ENCODE measurements around the gene LENG9. TPM values are rescaled to one million over a fixed set of nuclear protein-coding genes. Genes with fewer than 3 reads are reported as not detected.

Gene LENG9
- total and polyA plus RNA-seq, 2 of the 13 experiments (the other 11 are each of a cell fraction or from before 2014, with no cell fraction given): 0.75 to 2.9 TPM

DNA sequence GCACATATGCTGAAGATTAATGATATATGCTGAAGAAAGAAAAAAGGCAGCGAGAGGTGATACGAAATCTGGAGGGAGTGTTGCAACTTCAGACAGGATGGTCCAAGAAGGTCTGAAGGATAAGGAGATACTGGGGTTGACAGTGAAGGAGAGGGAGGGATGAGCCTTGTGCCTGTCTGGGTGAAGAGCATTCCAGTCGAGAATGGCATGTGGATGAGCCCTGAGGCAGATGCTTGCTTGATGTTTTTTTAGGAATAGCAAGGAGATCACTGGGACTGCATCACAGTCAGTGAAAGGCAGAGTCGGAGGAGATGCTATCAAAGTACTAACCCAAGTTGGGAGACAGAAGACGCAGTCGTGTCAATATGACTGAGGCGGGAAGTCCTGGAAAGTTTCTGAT is 25.8 kb upstream of the LENG9 start:
- WGBS (ENCODE audit: low lambda C conversion rate): 28% methylated on average over 7 of the region's 7 CpGs
- ChIA-PET CTCF (ENCODE audit: low intra/inter-chr PET ratio, low total read pairs) (no interaction called here), POLR2A (no interaction called here)
- H3K36me3 ChIP-seq (replicated peaks in 1 of 2; ENCODE audit: control insufficient read depth in 1 of 2, insufficient read depth in 2 of 2, low read length in 2 of 2): no peaks in the 10 kb centered on the region
- DNase-seq (ENCODE audit: low spot score): no peak
- H3K27ac ChIP-seq (ENCODE audit: extremely low read length, insufficient read depth, low read length): no peak overlapping the region
- in situ Hi-C loops (cut with HindIII; ENCODE audit: extremely low pct_ligation_motif_present, low pct_unique_long_range_greater_than_20kb) (no loop called here), intact Hi-C loops (cut with micrococcal nuclease; ENCODE audit: unreplicated experiment) (no loop called here)
- FAIRE-seq: no peak
- no peaks in the 10 kb centered on the region for H3K4me1 ChIP-seq (ENCODE audit: insufficient read depth, low read length)
- H3K4me2 ChIP-seq (ENCODE audit: low read depth, low read length): no peak overlapping the region
- H3K9me3 ChIP-seq (ENCODE audit: low read length): no peaks in the 10 kb centered on the region
- H4K20me1 ChIP-seq (ENCODE audit: insufficient read depth, low read length): no peaks in the 10 kb centered on the region
- peaks cover 2 to 20% of the 10 kb centered on the region in 2 experiments; a peak in 4 of 5 replicates for H3K27me3 ChIP-seq (ENCODE audit: control insufficient read depth in 1 of 2, insufficient read depth in 2 of 2, low read length in 2 of 2)
- H3K79me2 ChIP-seq (ENCODE audit: insufficient read depth, low read length): no peaks in the 10 kb centered on the region
- ATAC-seq: no peak
- no TSS peak for BruUV-seq (replicated peaks)
- H2AFZ ChIP-seq (ENCODE audit: low read length): no peak overlapping the region
- no peak overlapping the region for H3K9ac ChIP-seq (ENCODE audit: insufficient read depth, low read depth, low read length)
- no peak overlapping the region for H3K4me3 ChIP-seq (replicated peaks in 1 of 3; ENCODE audit: insufficient read depth in 1 of 3, low read depth in 2 of 3, low read length in 3 of 3)
- TF ChIP-seq, protein P1, sequence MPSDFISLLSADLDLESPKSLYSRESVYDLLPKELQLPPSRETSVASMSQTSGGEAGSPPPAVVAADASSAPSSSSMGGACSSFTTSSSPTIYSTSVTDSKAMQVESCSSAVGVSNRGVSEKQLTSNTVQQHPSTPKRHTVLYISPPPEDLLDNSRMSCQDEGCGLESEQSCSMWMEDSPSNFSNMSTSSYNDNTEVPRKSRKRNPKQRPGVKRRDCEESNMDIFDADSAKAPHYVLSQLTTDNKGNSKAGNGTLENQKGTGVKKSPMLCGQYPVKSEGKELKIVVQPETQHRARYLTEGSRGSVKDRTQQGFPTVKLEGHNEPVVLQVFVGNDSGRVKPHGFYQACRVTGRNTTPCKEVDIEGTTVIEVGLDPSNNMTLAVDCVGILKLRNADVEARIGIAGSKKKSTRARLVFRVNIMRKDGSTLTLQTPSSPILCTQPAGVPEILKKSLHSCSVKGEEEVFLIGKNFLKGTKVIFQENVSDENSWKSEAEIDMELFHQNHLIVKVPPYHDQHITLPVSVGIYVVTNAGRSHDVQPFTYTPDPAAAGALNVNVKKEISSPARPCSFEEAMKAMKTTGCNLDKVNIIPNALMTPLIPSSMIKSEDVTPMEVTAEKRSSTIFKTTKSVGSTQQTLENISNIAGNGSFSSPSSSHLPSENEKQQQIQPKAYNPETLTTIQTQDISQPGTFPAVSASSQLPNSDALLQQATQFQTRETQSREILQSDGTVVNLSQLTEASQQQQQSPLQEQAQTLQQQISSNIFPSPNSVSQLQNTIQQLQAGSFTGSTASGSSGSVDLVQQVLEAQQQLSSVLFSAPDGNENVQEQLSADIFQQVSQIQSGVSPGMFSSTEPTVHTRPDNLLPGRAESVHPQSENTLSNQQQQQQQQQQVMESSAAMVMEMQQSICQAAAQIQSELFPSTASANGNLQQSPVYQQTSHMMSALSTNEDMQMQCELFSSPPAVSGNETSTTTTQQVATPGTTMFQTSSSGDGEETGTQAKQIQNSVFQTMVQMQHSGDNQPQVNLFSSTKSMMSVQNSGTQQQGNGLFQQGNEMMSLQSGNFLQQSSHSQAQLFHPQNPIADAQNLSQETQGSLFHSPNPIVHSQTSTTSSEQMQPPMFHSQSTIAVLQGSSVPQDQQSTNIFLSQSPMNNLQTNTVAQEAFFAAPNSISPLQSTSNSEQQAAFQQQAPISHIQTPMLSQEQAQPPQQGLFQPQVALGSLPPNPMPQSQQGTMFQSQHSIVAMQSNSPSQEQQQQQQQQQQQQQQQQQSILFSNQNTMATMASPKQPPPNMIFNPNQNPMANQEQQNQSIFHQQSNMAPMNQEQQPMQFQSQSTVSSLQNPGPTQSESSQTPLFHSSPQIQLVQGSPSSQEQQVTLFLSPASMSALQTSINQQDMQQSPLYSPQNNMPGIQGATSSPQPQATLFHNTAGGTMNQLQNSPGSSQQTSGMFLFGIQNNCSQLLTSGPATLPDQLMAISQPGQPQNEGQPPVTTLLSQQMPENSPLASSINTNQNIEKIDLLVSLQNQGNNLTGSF (CRISPR knock-in tag; IDR thresholded peaks at IDR 0.05): no peak
- TF ChIP-seq, protein P2, sequence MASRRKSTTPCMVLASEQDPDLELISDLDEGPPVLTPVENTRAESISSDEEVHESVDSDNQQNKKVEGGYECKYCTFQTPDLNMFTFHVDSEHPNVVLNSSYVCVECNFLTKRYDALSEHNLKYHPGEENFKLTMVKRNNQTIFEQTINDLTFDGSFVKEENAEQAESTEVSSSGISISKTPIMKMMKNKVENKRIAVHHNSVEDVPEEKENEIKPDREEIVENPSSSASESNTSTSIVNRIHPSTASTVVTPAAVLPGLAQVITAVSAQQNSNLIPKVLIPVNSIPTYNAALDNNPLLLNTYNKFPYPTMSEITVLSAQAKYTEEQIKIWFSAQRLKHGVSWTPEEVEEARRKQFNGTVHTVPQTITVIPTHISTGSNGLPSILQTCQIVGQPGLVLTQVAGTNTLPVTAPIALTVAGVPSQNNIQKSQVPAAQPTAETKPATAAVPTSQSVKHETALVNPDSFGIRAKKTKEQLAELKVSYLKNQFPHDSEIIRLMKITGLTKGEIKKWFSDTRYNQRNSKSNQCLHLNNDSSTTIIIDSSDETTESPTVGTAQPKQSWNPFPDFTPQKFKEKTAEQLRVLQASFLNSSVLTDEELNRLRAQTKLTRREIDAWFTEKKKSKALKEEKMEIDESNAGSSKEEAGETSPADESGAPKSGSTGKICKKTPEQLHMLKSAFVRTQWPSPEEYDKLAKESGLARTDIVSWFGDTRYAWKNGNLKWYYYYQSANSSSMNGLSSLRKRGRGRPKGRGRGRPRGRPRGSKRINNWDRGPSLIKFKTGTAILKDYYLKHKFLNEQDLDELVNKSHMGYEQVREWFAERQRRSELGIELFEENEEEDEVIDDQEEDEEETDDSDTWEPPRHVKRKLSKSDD (CRISPR knock-in tag; IDR thresholded peaks at IDR 0.05; ENCODE audit: low read depth): no peak
- no peak for TF ChIP-seq MIER3 (CRISPR knock-in tag; IDR thresholded peaks at IDR 0.05; ENCODE audit: borderline replicate concordance)
- TF ChIP-seq ZBTB39 (CRISPR knock-in tag; IDR thresholded peaks at IDR 0.05): no peak
- TF ChIP-seq NFKB2 (CRISPR knock-in tag; IDR thresholded peaks at IDR 0.05; ENCODE audit: borderline replicate concordance): no peak
- TF ChIP-seq ZNF549 (CRISPR knock-in tag; IDR thresholded peaks at IDR 0.05): no peak
- TF ChIP-seq ZNF468 (CRISPR knock-in tag; IDR thresholded peaks at IDR 0.05): no peak
- no peak for TF ChIP-seq ZNF570 (CRISPR knock-in tag; IDR thresholded peaks at IDR 0.05; ENCODE audit: borderline replicate concordance)

Measured in HepG2 (cell line).